Measurements from ENCODE around the gene AMN1. TPM values are rescaled to one million over a fixed set of nuclear protein-coding genes. Genes with fewer than 3 reads are reported as not detected.

Gene AMN1
- total and polyA plus RNA-seq, 2 donors from 2014 or later, result 12.5 to 13.9 TPM

DNA sequence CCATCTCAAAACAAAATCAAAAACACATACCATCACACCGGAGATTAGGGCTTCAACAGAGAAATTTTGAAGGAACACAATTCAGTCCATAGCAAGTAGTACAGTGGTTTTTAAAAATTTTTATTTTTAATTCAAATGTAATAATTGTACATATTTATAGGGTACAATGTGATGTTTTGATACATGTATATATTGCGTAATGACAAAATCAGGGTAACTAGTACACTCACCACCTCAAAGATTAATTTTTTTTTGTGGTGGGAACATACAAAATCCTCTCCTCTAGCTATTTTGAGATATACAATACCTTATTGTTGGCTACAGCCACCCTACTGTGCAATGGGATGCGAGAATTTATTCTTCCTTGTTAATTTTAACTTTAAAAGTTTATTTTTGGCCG, 95.4 kb downstream of the AMN1 start:
- FAIRE-seq (no peak), DNase-seq (no peak)
- TF ChIP-seq, protein P1, sequence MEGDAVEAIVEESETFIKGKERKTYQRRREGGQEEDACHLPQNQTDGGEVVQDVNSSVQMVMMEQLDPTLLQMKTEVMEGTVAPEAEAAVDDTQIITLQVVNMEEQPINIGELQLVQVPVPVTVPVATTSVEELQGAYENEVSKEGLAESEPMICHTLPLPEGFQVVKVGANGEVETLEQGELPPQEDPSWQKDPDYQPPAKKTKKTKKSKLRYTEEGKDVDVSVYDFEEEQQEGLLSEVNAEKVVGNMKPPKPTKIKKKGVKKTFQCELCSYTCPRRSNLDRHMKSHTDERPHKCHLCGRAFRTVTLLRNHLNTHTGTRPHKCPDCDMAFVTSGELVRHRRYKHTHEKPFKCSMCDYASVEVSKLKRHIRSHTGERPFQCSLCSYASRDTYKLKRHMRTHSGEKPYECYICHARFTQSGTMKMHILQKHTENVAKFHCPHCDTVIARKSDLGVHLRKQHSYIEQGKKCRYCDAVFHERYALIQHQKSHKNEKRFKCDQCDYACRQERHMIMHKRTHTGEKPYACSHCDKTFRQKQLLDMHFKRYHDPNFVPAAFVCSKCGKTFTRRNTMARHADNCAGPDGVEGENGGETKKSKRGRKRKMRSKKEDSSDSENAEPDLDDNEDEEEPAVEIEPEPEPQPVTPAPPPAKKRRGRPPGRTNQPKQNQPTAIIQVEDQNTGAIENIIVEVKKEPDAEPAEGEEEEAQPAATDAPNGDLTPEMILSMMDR (IDR thresholded peaks at IDR 0.05; ENCODE audit: borderline replicate concordance, extremely low read depth, insufficient read depth), result no peak
- H3K4me3 ChIP-seq (ENCODE audit: low read length in 3 of 3), result no peak overlapping the region
- no peak overlapping the region for H3K27ac ChIP-seq (ENCODE audit: low read depth in 2 of 2, low read length in 2 of 2)
- no peaks in the 10 kb centered on the region for H3K36me3 ChIP-seq (ENCODE audit: control insufficient read depth in 2 of 3, insufficient read depth in 3 of 3, low read length in 3 of 3)
- intact Hi-C loops (cut with DNase I), result loop anchor here (5.0 kb wide), 1 partner anchor 231 kb away; no protein-coding TSS in a partner anchor
- no peaks in the 10 kb centered on the region for H3K9me3 ChIP-seq (ENCODE audit: control insufficient read depth in 2 of 3, insufficient read depth in 1 of 3, low read length in 3 of 3)
- H3K9ac ChIP-seq (ENCODE audit: low read length in 3 of 3), result no peak overlapping the region
- peaks cover 3 to 8% (median 4%) of the 10 kb centered on the region in 3 donors for H3K4me1 ChIP-seq (ENCODE audit: control insufficient read depth in 2 of 3, insufficient read depth in 2 of 3, low read depth in 1 of 3, low read length in 3 of 3)
- H3K27me3 ChIP-seq (ENCODE audit: control insufficient read depth, insufficient read depth, low read length), result no peaks in the 10 kb centered on the region

DNA sequence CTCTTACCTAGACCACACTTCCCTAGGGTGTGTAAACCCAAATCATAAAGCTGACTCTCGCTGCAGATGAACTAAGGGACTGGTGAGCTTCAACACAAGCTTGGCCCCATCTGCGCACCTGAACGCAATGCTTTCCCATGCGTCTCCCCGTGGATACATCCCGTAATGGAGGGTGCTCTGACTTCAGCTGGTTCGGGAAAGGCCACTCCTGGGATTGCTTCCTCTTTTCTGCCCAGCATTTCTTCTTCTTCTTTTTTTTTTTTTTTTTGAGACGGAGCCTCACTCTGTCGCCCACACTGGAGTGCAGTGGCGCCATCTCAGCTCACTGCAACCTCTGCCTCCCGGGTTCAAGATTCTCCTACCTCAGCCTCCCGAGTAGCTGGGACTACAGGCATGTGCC, 97.0 kb downstream of the AMN1 start:
- Histone ChIP-seq H3K4me3 (ENCODE audit: low read length in 3 of 3) (no peak overlapping the region), H3K9ac (ENCODE audit: low read length in 3 of 3) (no peak overlapping the region), H3K27ac (ENCODE audit: low read depth in 2 of 2, low read length in 2 of 2) (no peak overlapping the region), H3K36me3 (ENCODE audit: control insufficient read depth in 2 of 3, insufficient read depth in 3 of 3, low read length in 3 of 3) (no peaks in the 10 kb centered on the region), H3K4me1 (ENCODE audit: control insufficient read depth in 2 of 3, insufficient read depth in 2 of 3, low read depth in 1 of 3, low read length in 3 of 3) (peaks cover 3 to 8% (median 4%) of the 10 kb centered on the region in 3 donors), H3K27me3 (ENCODE audit: control insufficient read depth, insufficient read depth, low read length) (no peaks in the 10 kb centered on the region), H3K9me3 (ENCODE audit: control insufficient read depth in 2 of 3, insufficient read depth in 1 of 3, low read length in 3 of 3) (no peaks in the 10 kb centered on the region)
- intact Hi-C loops (cut with DNase I), result loop anchor here (5.0 kb wide), 1 partner anchor 230 kb away; no protein-coding TSS in a partner anchor
- TF ChIP-seq, protein P1 (IDR thresholded peaks at IDR 0.05; ENCODE audit: borderline replicate concordance, extremely low read depth, insufficient read depth), result no peak
- FAIRE-seq, result no peak
- DNase-seq, result no peak

DNA sequence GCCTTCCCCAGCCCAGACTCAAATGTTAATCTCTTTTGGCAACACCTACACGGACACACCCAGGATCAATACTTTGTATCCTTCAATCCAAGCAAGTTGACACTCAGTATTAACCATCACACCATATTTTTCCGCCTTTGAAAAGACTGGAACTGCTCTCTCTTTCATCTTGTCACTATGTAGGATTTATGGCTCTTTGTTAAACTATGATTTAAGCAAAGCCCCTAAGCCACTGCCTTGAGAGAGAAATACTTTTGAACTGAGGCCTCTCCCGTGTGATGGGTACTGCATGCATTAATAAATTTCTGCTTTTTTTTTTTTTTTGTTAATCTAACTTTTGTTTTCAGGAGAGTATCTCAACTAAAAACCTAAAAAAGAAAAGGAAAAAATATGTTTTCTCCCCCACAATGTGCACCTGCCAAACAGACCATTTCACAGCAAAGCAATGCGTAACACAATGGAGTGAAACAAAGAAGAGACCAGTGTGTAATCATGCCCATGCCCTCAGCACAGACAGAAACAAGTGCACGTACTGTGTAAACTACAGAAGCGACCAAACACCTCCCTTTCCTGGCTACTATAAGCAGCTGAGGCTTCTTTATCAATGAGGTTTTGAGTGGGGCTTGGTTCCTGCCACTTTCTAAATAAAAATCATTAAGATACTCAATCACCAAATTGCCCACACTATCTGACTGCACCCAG, 97.6 kb downstream of the AMN1 start:
- Histone ChIP-seq H3K4me3 (ENCODE audit: low read length in 3 of 3) (no peak overlapping the region), H3K36me3 (ENCODE audit: control insufficient read depth in 2 of 3, insufficient read depth in 3 of 3, low read length in 3 of 3) (no peaks in the 10 kb centered on the region), H3K27ac (ENCODE audit: low read depth in 2 of 2, low read length in 2 of 2) (no peak overlapping the region), H3K4me1 (ENCODE audit: control insufficient read depth in 2 of 3, insufficient read depth in 2 of 3, low read depth in 1 of 3, low read length in 3 of 3) (peaks cover 3 to 8% (median 4%) of the 10 kb centered on the region in 3 donors), H3K27me3 (ENCODE audit: control insufficient read depth, insufficient read depth, low read length) (no peaks in the 10 kb centered on the region), H3K9me3 (ENCODE audit: control insufficient read depth in 2 of 3, insufficient read depth in 1 of 3, low read length in 3 of 3) (no peaks in the 10 kb centered on the region), H3K9ac (ENCODE audit: low read length in 3 of 3) (no peak overlapping the region)
- intact Hi-C loops (cut with DNase I), result loop anchor here (5.0 kb wide), 1 partner anchor 229 kb away; no protein-coding TSS in a partner anchor
- DNase-seq, result no peak
- TF ChIP-seq, protein P1 (IDR thresholded peaks at IDR 0.05; ENCODE audit: borderline replicate concordance, extremely low read depth, insufficient read depth), result no peak
- no peak for FAIRE-seq

All from kidney (tissue), 14 donors.